DMS114 treated with DMSO at 0.1 percent for 48 hours (cell line): ENCODE results near the gene CRYM.
"Not testable (repeated sequence)": the region's sequence is repeated elsewhere in the genome, so short reads cannot be mapped to it uniquely, and the experiment has no call there.

Experiments
- DNase-seq: peaks from one replicate; lab custom pipeline; 2025; ENCODE audit not compliant: unreplicated experiment; lab: John Stamatoyannopoulos, UW

CRYM gene

DNA sequence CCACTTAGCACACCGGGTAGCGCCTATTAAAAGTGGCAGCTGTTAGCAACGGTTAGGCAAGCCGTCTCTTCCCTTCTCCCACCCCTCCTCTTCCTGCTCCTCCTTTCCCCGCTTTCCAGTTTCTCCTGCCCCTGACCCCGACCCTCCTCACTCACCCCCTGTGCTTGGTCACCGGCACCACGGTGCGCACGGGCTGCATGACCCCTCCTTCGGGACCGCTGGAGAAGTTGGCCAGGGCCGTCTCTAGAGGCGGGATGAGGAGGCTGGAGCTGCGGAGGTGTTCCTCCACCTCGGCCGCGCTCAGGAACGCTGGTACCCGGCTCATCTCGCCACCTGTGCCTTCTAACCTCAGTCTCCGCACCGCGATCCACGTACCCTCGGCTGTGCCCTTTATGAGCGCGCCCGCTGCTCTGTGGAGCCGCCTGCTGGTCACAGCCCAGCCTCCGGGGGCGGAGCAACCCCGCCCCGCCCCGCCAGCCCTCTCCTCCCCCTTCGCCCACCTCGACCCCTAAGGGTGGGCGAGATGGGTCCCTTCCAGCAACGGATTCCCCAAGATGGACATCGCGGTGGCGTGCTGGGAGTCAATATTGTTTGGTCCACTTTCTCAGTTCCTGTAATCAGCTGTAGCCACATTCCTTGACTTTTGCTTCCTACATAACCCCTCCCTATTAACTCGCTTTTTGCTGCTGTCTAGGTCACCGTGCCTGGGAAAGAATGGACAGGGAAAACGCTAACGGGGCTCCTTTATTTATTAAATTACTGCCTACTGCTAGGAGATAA lies at the start of gene CRYM:
CRYM (minus strand) TSS at position 364 of the 780 bp plus-strand sequence; CDS start at position 325, 39 bp downstream.
- DNase-seq = peak; percentile 9

DNA sequence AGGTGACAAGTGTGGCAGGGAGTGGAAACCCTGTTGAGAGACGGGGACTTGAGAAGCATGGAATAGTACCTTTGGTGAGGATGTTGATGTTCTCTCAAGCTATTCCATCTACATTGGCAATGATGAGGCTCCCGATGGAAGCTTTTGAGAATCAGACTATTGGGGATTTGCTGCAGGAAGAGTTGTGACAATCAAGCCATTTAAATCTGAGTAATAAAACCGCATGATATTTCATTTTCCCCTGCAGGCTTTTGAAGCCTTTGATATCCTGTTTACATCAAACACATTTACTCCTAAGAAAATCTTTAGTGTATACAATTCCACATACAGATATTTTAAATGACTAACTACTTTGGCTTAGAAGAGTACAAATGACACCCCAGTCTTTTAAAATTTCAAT lies 49.0 kb upstream of the CRYM start:
- no peak for DNase-seq

DNA sequence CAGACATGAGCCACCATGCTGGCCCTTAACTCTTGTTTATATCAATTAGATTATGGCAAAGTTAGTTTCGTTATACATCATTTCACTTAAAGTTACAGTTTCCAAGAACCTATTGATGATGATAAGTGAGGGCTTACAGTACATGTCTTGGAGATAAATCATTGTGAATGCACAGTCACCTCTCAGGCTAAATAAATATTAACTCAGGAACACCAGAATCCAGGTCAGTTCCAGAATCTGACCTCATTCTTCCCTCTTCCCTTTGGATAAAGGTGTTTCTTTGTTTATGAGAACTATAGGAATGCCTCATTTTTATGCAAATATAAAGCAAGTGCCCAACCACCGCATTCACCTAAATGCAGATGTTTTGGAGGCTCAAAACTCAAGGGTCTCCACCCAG lies 48.4 kb upstream of the CRYM start:
- no peak for DNase-seq

DNA sequence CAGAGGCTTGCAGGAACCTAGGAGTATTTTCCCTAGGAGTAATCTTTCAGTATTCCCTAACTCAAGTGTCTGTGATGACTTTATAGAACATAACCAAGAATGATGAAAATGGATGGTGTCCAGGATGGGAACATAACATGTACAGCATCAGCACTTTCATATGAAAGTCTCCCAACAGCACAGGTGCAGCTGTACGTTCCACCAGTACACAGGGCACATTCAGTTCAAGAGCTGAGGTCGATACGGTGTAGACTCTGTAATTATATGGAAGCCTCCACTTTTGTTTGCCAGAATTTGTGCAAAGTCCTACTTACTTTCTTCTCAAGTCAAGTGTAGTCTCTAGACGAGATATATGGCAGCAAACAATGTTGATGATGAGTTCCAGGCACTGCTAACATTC lies 46.2 kb upstream of the CRYM start:
- no peak for DNase-seq

DNA sequence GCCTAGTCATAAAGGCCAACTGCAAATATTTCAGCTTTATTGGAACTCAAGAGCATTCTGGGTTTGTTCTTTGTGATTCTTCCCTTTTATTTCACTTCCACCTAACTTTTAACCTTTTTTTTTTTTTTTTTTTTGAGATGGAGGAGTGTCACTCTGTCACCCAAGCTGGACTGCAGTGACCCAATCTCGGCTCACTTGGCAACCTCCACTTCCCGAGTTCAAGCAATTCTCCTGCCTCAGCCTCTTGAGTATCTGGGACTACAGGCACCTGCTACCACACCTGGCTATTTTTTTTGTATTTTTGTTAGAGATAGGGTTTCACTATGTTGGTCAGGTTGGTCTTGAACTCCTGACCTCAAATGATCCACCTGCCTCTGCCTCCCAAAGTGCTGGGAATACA lies 44.2 kb upstream of the CRYM start:
- not testable (repeated sequence) for DNase-seq

DNA sequence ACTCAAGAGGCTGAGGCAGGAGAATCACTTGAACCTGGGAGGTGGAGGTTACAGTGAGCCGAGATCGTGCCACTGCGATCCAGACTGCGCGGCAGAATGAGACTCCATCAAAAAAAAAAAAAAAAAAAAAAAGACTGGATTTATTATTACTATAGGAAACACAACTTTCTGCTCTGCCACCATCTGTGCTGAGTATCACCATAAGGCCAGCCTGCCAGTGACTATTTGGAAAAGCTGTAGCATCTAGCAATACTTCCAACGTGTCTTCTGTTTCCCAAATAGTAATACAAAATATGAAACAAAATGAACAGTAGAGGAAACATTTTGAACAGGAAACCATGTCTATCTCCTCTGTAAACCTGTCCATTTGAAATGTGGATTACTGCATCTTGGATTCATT lies 43.6 kb upstream of the CRYM start:
- DNase-seq = no peak

DNA sequence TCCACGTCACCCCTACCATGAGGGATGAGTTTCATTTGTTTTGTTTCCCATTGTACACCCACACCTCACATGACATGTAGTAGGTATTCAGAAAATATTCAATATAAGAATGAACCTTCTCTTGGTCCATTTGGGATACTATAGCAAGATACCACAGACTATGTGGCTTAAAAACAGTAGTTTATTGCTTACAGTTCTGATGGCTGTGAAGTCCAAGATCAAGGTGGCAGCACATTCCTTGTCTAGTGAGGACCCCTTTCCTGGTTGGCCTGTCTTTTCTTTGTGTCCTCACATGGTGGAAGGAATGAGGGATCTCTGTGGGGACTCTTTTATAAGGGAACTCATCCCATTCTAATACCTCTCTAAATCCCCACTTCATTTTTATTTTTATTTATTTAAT lies 36.2 kb upstream of the CRYM start:
- no peak for DNase-seq

DNA sequence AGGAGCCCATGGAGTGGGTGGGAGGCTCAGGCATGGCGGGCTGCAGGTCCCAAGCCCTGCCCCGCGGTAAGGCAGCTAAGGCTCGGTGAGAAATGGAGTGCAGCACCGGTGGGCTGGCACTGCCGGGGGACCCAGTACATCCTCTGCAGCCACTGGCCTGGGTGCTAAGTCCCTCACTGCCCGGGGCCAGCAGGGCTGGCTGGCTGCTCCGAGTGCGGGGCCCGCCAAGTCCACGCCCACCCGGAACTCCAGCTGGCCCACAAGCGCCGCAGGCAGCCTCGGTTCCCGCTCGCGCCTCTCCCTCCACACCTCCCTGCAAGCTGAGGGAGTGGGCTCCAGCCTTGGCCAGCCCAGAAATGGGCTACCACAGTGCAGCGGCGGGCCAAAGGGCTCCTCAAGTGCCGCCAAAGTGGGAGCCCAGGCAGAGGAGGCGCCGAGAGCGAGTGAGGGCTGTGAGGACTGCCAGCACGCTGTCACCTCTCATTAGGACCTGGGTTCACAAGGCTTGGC lies 34.8 kb upstream of the CRYM start:
- not testable (repeated sequence) for DNase-seq

DNA sequence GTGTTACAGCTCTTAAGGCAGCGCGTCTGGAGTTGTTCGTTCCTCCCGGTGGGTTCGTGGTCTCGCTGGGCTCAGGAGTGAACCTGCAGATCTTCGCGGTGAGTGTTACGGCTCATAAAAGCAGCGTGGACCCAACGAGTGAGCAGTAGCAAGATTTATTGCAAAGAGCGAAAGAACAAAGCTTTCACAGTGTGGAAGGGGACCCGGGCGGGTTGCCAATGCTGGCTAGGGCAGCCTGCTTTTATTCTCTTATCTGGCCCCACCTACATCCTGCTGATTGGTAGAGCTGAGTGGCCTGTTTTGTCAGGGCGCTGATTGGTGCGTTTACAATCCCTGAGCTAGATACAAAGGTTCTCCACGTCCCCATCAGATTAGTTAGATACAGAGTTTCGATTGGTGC lies 34.0 kb upstream of the CRYM start:
- DNase-seq = not testable (repeated sequence)

DNA sequence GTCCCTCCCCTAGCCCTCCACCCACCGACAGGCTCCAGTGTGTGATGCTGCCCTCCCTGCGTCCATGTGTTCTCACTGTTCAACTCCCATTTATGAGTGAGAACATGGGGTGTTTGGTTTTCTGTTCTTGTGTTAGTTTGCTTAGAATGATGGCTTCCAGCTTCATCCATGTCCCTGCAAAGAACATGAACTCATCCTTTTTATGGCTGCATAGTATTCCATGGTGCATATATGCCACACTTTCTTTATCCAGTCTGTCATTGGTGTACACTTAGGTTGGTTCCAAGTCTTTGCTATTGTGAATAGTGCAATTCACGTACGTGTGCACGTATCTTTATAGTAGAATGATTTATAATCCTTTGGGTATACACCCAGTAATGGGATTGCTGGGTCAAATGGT lies 28.6 kb upstream of the CRYM start:
- not testable (repeated sequence) for DNase-seq

DNA sequence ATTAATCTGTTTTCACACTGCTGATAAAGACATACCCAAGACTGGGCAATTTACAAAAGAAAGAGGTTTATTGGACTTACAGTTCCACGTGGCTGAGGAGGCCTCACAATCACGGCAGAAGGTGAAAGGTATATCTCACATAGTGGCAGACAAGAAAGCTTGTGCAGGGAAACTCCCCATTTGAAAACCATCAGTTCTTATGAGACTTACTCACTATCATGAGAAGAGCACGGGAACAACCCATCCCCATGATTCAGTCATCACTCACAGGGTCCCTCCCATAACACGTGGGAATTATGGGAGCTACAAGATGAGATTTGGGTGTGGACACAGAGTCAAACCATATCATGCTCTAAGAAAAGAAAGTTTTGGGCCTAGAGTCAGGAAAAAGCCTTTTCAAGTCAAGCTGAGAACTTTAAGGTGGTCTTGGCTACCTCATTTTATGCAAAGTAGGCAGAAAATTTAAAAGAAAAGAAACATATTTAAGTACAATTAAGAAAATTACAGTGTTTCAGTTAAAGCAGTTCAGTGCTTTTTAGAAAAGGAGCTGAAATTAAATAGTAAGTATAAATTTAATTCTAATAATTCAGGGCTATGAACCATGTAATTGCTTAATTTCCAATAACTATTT lies 24.9 kb upstream of the CRYM start:
- no peak for DNase-seq

DNA sequence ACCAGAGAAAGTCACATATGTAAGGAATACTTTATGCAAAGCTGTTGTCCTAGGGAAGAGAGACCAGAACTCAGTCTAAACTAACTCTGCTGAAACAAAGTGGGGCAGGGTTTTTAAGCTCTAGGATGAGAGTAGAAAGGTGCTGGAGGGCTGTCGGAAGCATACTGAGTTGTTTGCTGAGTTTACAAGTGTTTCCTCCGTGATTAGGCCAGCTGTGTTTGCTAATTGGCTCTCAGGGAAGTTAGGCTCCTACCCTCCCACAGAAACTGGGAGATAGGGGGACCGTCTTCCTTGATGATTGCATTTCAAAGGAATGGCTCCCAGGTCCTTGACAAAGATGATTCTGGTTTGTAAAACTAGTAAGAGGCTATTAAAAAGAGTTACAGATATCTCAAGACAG lies 24.4 kb upstream of the CRYM start:
- DNase-seq = no peak

DNA sequence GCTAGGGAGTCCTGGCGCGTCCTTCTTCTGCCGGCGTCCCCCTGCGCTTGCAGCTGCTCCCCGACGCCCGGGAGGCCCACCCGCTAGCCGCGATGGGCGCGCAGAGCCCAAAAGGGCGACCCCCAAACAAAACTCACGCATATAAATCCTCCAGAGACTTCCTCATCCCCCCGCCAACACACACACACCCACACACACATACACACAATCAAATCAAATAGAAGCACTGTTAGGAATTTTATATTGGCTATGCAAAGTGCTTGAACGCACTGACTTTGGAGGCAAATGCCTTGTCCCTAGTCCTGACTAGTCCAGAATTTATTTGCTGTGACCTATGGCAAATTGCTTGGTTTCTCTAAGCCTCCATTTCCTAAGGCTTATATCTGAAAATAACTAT lies 23.8 kb upstream of the CRYM start:
- DNase-seq = no peak

DNA sequence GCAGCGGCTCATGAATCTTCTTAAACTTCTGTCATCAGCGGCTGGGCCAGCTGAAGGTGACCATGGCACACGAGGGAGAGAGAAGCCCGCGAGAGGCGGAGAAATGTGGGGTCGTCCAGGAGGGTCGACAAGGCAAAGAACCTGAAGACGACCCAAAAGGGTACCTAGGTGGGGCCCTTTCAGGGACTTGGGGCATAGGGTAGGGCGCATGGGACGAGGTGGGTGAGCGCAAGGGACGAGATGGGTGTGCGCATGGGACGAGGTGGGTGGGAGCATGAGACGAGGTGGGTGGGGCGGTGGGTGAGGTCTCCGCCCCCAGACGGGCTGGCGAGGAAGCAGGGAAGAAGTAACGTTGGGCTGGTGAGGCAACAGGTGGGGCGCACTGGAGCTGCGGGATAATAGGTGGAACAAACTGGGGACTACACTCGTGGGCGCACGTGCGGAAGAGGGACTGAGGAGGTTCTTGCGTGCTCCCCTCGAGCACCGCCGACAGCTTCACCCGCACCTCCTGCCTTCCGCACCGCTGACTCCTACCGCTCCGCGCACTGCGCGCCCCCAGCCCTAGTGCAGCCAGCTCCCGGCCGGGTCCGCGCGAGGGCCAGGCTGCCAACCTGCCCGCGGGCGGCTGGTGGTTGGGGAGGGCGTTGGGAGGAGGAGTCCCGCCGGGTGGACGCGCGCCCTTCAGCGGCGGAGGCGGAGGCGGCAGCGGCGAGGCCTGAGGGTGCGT lies 23.2 kb upstream of the CRYM start:
- DNase-seq = peak; percentile 58

DNA sequence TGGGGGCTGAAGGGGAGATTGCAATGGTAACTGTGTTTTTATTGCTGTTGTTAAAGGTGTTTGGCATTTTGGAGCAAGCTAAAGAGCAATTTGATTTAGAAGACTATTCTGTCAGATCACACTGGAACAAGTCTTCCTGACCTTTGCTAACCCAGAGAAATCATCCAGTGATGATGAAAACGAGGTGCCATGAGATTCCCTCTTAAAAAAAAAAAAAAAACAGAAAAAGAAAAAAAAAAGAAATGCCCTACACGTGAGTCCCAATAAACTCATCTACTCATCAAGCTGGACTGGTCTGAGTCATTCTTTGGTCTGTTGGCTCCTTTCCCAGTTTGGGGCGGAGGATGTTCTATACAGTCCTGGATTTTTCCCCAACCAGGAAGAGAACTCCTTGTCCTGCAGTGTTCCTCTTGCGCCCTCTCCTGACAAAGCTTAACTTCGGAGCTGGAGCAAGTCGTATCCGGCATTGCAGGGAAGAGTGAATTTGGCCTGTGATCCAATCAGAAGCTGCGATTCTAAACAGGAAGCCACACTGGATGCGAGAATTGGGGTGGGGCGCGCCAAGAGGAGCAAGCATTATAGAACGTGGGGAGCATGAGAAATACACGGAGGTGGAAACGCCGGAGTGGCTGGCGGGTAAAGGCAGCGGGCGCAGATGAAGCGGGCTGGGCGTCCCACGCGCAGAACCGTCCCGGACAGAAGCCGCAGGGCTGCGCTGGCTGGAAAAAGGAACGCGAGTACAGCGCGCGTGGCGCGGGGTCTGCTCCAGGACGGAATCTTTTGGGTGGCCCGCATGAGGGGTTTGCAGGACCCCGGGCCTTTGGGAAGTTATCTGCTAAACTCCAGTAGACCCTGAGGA lies 22.4 kb upstream of the CRYM start:
- peak; percentile 95 for DNase-seq

DNA sequence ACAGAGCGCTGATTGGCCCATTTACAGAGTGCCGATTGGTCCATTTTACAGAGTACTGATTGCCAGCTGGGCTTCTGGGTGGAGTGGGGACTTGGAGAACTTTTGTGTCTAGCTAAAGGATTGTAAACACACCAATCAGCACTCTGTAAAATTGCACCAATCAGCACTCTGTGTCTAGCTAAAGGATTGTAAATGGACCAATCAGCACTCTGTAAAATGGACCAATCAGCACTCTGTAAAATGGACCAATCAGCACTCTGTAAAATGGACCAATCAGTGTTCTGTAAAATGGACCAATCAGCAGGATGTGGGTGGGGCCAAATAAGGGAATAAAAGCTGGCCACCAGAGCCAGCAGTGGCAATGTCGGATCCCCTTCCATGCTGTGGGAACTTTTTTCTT lies 11.7 kb upstream of the CRYM start:
- DNase-seq = not testable (repeated sequence)

DNA sequence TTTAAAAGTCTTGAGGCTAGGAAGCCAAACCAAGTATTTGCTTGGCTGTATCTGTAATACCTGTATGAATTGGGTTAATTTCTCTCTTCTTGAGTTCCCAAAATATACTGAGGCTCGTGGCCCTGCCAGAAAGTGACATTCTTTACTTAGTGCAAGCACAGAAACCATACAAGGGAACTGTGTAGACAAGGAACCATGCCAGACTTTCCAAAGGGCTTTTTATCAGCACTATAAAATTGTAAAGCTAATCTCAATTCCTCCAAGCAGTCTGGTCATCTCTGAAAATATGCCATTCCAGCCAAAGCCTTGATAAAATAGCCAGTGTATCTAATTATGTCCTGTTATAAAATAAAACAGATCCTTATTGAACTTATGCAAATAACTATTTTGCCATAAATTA lies 7.2 kb upstream of the CRYM start:
- no peak for DNase-seq

DNA sequence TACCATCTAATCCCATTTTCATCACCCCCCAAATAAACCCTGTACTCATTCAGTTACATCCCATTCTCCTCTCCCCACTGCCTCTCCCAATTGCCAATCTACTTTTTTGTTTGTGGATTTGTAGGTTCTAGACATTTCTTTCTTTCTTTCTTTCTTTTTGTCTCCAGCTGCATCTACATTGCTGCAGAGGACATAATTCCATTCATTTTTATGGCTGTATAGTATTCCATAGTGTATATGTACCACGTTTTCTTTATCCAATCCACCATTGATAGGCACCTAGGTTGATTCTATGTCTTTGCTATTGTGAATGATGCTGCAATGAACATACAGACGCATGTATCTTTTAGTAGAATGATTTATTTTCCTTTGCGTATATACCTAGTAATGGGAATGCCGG lies 6.3 kb upstream of the CRYM start:
- no peak for DNase-seq

DNA sequence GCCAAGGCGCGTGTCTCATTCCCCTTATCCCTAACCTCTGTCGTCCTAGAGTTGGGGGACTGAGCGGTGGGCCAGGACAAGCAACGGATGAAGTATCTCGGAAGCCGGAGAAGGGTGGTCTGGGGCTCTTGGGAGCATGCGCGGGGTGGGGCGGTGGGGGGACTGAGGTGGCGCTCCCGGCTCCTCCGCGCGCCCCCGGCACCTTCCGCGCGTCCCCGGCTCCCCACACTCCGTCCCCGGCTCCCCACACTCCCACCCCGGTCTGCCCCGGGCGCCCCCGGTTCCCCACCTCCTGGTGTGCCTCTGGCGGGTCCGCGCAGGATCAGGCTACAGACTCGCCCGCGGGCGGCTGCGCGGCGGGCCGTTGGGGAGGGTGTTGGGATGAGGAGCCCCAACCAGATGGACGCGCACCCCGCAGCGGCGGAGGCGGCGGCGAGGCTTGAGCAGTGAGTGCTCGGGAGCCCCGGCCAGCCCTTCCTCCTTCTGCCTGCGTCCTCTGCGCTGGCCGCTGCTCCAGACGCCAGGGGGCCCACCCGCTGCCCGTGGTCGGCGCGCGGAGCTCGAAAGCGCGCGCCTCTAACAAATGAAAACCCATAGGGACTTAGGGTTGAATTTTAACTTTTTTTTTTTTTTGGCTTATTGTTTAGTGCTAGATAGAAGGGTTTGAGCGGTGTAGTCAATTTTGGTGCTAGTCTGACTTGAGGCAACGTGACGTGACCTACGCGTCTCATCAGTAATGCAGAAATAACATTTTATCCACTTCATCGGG lies 5.6 kb upstream of the CRYM start:
- DNase-seq = peak; percentile 6

DNA sequence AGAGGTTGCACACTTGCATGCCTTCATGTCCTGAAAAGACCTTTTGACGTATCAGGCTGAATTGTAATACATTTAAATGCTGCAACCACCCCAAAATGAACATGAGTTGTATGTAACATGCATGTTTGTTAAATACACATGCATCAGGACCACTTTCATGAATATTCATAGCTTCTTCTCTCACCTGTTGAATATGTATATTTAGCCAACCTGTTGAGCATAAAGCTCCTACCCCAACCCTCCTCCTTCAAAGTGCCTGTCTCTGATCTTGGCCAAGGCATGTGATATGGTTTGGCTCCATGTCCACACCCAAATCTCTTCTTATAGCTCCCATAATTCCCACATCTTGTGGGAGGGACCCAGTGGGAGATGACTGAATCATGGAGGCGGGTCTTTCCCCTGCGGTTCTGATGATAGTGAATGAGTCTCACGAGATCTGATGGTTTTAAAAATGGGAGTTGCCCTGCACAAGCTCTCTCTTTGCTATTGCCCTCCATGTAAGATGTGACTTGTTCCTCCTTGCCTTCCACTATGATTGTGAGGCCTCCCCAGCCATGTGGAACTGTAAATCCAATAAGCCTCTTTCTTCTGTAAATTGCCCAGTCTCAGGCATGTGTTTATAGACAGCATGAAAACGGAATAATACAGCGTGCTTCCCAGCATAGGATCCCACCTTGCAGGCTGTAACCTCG lies 3.8 kb upstream of the CRYM start:
- no peak for DNase-seq
